ENCODE results near the gene FBXW8.

FBXW8 gene

GRCh38 chr12:117076410-117077372 lies 165.9 kb downstream of the FBXW8 start:
- no peak for DNase-seq (ENCODE audit: low read depth in 2 of 2)

GRCh38 chr12:117079487-117079886 lies 168.7 kb downstream of the FBXW8 start:
- no peak for DNase-seq (ENCODE audit: low read depth in 2 of 2)

GRCh38 chr12:117080661-117081144 lies 170.0 kb downstream of the FBXW8 start:
- DNase-seq (ENCODE audit: low read depth in 2 of 2), result no peak
